Measurements from ENCODE around the gene SEPTIN2.

DNA sequence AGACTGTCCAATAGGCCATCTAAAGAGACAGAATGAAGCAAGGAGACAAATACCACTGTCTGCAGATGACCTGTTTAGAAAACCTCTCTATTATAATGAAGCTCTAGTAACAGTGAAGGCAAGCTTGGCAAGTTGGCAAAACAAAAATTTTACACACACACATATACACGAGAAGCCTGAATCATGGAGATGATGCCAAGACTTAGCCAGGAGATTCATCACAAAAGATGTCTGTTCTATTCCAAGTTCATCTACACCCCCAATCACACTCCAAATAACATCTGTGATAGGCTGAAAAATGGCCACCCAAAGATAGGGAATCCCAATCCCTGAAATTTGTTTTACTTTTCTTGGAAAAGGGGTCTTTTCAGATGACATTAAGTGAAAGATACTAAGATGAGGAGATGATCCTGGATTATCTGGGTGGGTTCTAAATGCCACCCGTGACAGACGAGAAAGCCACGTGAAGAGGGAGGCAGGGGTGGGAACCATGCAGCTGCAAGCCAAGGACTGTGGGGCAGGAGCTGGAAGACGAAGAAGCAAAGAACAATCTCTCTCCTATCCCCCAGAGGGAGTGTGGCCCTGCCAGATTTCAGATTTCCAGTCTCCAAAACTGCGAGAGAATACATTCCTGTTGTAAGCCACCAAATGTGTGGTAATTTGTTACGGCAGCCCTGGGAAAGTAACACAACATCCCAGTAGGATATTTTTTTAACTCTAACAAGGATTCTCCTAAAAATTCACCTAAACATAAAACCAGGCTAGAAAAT is 20.2 kb upstream of the SEPTIN2 start:
- TF ChIP-seq, protein P1, sequence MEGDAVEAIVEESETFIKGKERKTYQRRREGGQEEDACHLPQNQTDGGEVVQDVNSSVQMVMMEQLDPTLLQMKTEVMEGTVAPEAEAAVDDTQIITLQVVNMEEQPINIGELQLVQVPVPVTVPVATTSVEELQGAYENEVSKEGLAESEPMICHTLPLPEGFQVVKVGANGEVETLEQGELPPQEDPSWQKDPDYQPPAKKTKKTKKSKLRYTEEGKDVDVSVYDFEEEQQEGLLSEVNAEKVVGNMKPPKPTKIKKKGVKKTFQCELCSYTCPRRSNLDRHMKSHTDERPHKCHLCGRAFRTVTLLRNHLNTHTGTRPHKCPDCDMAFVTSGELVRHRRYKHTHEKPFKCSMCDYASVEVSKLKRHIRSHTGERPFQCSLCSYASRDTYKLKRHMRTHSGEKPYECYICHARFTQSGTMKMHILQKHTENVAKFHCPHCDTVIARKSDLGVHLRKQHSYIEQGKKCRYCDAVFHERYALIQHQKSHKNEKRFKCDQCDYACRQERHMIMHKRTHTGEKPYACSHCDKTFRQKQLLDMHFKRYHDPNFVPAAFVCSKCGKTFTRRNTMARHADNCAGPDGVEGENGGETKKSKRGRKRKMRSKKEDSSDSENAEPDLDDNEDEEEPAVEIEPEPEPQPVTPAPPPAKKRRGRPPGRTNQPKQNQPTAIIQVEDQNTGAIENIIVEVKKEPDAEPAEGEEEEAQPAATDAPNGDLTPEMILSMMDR (conservative IDR thresholded peaks at IDR 0.05) = no peak
- no peak for TF ChIP-seq EZH2 (IDR thresholded peaks at IDR 0.05; ENCODE audit: low read depth)
